Prostate gland (tissue), 2 donors: ENCODE measurements around the gene METTL27. TPM values are rescaled to one million over a fixed set of nuclear protein-coding genes. Genes with fewer than 3 reads are reported as not detected.

Experiments used
- DNase-seq: peaks from one replicate; pipeline ENCODE4 v3.0.0-alpha.2; 2019; ENCODE audit warnings: low spot score
- H3K27ac ChIP-seq, 2 donors: fragments of 200-600 bp; sonication (generic); 2 replicates each; pipeline ENCODE4 v1.5.1; 2017 to 2019
- H3K27me3 ChIP-seq: fragments of 200-600 bp; sonication (generic); replicated peaks from 2 replicates; pipeline ENCODE4 v1.5.1; 2019; ENCODE audit not compliant: insufficient read depth
- H3K36me3 ChIP-seq, 2 donors: fragments of 200-600 bp; sonication (generic); 1 replicate in 1 of 2; 2 replicates in 1 of 2; pipeline versions ENCODE4 v1.5.1 to v1.8.1; 2017 to 2019
- H3K4me1 ChIP-seq: fragments of 200-600 bp; sonication (generic); replicated peaks from 2 replicates; pipeline ENCODE4 v1.5.1; 2019
- H3K4me3 ChIP-seq, 2 donors: fragments of 200-600 bp; sonication (generic); 2 replicates each; pipeline ENCODE4 v1.5.1; 2017 to 2019
- H3K9me3 ChIP-seq: fragments of 200-600 bp; sonication (generic); 2 replicates; pipeline ENCODE4 v1.5.1; 2017
- POLR2A ChIP-seq: fragments of 450-650 bp; IDR thresholded peaks from one replicate; pipeline ENCODE4 v1.6.1; 2016; ENCODE audit warnings: antibody characterized with exemption, mild to moderate bottlenecking
- POLR2AphosphoS5 ChIP-seq: sonication (generic); formaldehyde crosslinking; IDR thresholded peaks from one replicate; pipeline ENCODE4 v1.6.1; 2017; ENCODE audit warnings: antibody characterized with exemption
- WGBS: methylation state at CpG from one replicate; pipeline ENCODE4 v1.1.5; 2018; 5-methylcytosine and 5-hydroxymethylcytosine counted together
- intact Hi-C: fragments of 100-400 bp; cut with DNase I; formaldehyde crosslinking; loops from one replicate; pipeline ENCODE4 v1.14.2; 2022
- total RNA-seq, 2 donors: library from RNA; depleted of rRNA; stranded (reverse); fragments of >200 nt; gene quantifications; one replicate each; pipeline ENCODE4 v1.1.0, GENCODE V29; 2016
- TF ChIP-seq, protein P1 (sequence below), 4 experiments: fragments of 200-600 bp in 2 of 4; fragments of 450-650 bp in 2 of 4; sonication (generic) in 2 of 4; IDR thresholded peaks; 1 replicate in 3 of 4; 2 replicates in 1 of 4; pipeline ENCODE4 v1.5.1; 2016 to 2019; ENCODE audit warnings: antibody characterized with exemption in 4 of 4, mild to moderate bottlenecking in 2 of 4, moderate library complexity in 2 of 4

The METTL27 gene
- total RNA-seq, 2 donors from 2014 or later: 5.9 to 19.8 TPM

DNA sequence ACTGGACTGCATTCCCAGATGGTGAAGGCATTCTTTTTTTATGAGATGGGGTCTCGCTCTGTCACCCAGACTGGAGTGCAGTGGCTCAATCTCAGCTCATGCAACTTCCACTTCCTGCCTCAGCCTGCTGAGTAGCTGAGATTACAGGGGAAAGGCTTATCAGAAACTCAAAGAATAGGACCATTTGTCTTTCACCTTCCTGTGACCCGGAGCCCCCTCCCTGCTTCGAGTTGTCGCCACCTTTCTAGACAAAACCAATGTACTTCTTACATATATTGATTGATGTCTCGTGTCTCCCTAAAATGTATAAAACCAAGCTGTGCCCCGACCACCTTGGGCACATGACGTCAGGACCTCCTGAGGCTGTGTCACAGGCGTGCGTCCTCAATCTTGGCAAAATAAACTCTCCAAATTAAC, 1.8 kb upstream of the METTL27 start:
- H3K9me3 ChIP-seq: no peaks in the 10 kb centered on the region
- H3K27ac ChIP-seq: no peak overlapping the region
- no peaks in the 10 kb centered on the region for H3K36me3 ChIP-seq
- no peak for DNase-seq
- H3K4me3 ChIP-seq: no peak overlapping the region
- intact Hi-C loops: no loop called here
- H3K4me1 ChIP-seq: peaks cover 5% of the 10 kb centered on the region
- TF ChIP-seq, protein P1, sequence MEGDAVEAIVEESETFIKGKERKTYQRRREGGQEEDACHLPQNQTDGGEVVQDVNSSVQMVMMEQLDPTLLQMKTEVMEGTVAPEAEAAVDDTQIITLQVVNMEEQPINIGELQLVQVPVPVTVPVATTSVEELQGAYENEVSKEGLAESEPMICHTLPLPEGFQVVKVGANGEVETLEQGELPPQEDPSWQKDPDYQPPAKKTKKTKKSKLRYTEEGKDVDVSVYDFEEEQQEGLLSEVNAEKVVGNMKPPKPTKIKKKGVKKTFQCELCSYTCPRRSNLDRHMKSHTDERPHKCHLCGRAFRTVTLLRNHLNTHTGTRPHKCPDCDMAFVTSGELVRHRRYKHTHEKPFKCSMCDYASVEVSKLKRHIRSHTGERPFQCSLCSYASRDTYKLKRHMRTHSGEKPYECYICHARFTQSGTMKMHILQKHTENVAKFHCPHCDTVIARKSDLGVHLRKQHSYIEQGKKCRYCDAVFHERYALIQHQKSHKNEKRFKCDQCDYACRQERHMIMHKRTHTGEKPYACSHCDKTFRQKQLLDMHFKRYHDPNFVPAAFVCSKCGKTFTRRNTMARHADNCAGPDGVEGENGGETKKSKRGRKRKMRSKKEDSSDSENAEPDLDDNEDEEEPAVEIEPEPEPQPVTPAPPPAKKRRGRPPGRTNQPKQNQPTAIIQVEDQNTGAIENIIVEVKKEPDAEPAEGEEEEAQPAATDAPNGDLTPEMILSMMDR (IDR thresholded peaks at IDR 0.05): no peak
- no peak for TF ChIP-seq POLR2AphosphoS5
- TF ChIP-seq POLR2A: no peak
- WGBS: 52% methylated on average over 9 of the region's 9 CpGs
- H3K27me3 ChIP-seq: no peaks in the 10 kb centered on the region

DNA sequence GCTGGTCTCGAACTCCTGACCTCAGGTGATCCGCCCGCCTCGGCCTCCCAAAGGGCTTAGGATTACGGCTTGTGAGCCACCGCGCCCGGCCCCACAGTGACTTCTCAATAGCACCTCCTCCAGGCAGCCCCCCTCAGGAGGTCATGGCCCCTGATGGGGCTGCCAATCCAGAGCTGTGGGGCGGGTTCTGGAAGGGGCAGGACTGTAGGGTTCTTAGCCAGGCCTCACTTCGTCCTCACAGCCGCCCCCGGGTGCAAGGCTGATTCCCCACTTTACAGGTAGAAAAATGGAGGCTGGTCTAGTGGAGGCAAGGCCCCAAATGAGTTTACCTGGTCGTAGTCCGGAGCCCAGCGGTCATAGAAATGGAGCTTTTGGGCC, 638 bp downstream of the METTL27 start:
- DNase-seq: no peak
- TF ChIP-seq POLR2AphosphoS5 (no peak), POLR2A (no peak)
- TF ChIP-seq, protein P1 (IDR thresholded peaks at IDR 0.05): no peak
- Histone ChIP-seq H3K4me1 (peaks cover 5% of the 10 kb centered on the region), H3K4me3 (peak overlapping the region; percentile 49 to 66), H3K9me3 (no peaks in the 10 kb centered on the region), H3K27ac (peak overlapping the region; percentile 86 to 90), H3K27me3 (no peaks in the 10 kb centered on the region), H3K36me3 (no peaks in the 10 kb centered on the region)
- intact Hi-C loops: no loop called here
- WGBS: 65% methylated on average over 15 of the region's 15 CpGs

DNA sequence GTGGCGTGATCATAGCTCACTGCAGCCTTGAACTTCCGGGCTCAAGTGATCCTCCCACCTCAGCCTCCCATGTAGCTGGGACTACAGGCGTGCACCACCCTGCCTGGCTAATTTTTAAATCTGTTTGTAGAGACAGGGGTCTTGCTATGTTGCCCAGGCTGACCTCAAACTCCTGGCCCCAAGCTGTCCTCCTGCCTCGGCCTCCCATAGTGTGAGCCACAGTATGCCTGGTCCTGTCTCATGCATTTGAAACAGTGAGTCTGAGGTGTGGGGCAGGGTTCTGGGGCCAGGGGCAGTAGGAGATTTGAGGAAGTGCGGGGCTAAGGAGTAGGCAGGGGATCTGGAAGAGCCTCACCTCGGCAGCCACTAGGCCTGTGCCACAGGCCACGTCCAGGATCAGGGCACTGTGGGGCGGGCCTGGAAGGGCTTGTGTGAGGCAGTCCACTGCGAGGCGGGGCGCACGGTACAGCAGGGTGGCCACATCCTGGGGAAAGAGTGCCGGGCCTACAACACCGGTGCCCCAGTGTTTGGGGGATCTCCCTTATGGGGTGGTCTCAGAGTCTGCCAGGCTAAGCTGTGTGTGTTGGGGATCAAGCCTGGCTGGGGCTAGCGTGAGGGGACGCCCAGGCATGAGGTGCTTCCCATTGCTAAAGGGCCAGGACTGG, 1.5 kb downstream of the METTL27 start:
- no peak for DNase-seq
- WGBS: 95% methylated on average over 16 of the region's 16 CpGs
- Histone ChIP-seq H3K27me3 (no peaks in the 10 kb centered on the region), H3K4me1 (peaks cover 5% of the 10 kb centered on the region), H3K4me3 (no peak overlapping the region), H3K9me3 (no peaks in the 10 kb centered on the region), H3K27ac (no peak overlapping the region), H3K36me3 (no peaks in the 10 kb centered on the region)
- intact Hi-C loops: no loop called here
- TF ChIP-seq POLR2AphosphoS5 (no peak), POLR2A (no peak)
- TF ChIP-seq, protein P1 (IDR thresholded peaks at IDR 0.05): no peak

DNA sequence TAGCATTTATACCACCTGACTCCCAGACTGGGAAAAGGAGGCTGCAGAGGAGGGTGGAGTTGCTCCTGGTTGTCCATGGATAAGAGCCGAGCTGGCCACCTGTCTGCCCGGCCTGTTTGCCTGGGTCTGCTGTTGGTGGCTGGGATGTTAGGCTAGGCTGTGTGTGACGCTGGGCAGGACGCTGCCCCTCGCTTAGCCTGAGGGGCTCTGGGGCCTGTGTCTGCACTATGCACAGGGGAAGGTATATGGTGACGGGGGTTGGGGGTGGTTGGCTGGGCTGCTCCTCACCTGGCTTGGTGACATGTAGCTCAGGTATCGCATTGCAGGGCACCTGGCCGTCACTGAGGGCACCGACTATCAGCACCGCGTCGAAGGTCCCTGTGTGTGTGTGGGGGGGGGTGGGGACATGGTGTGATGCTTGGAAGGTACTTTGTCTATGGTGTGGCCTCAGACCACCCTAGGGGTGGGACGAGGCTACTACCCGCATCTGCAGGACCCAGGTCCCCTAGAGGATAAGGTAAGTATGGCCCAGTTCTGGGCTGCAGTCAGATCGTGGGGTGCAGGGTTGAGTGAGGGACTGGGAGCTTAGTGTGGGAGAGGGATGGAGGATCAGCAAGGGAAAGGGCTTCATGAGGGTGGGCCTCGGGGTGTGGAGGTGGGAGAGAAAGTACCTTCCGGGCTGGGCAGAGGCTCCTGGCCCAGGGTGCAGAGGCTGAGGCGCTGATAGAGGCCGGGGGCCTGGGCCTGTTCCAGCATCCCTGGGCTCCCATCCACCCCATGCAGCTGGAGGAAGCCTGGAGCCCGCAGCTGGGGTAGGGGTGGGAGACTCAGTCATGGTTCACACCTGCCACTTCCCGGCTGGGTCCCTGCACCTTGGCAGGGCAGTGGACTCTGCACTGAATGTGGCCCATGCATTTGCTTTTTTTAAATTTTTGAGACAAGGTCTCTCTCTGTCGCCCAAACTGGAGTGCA, 2.3 kb downstream of the METTL27 start:
- intact Hi-C loops: no loop called here

More for the DNA sequence above, 2.3 kb downstream of the METTL27 start:
- Histone ChIP-seq H3K27ac (no peak overlapping the region), H3K4me3 (no peak overlapping the region), H3K36me3 (no peaks in the 10 kb centered on the region), H3K9me3 (no peaks in the 10 kb centered on the region), H3K27me3 (no peaks in the 10 kb centered on the region), H3K4me1 (peaks cover 5% of the 10 kb centered on the region)
- 90% methylated on average over 22 of the region's 22 CpGs for WGBS
- TF ChIP-seq POLR2AphosphoS5: no peak
- TF ChIP-seq, protein P1 (IDR thresholded peaks at IDR 0.05): no peak
- TF ChIP-seq POLR2A: no peak
- no peak for DNase-seq
